Measurements from ENCODE around the gene PRXL2A.

GRCh38 chr10:80372675-80373074 is 35.7 kb upstream of the PRXL2A start:
- no peak for TF ChIP-seq CTCF (IDR thresholded peaks at IDR 0.05 in 4 of 5, conservative IDR thresholded peaks at IDR 0.05 in 1 of 5)
- TF ChIP-seq POLR2A (IDR thresholded peaks at IDR 0.05): no peak
